HG02943 (cell line): Measurements from ENCODE around the gene GDPD5.

Experiments
- ATAC-seq: cut with Tn5 transposase; IDR thresholded peaks from one replicate; pipeline ENCODE4 v1.9.1; 2021; ENCODE audit warnings: mild to moderate bottlenecking, low read depth, moderate library complexity; ENCODE audit not compliant: unreplicated experiment

GDPD5 gene

DNA sequence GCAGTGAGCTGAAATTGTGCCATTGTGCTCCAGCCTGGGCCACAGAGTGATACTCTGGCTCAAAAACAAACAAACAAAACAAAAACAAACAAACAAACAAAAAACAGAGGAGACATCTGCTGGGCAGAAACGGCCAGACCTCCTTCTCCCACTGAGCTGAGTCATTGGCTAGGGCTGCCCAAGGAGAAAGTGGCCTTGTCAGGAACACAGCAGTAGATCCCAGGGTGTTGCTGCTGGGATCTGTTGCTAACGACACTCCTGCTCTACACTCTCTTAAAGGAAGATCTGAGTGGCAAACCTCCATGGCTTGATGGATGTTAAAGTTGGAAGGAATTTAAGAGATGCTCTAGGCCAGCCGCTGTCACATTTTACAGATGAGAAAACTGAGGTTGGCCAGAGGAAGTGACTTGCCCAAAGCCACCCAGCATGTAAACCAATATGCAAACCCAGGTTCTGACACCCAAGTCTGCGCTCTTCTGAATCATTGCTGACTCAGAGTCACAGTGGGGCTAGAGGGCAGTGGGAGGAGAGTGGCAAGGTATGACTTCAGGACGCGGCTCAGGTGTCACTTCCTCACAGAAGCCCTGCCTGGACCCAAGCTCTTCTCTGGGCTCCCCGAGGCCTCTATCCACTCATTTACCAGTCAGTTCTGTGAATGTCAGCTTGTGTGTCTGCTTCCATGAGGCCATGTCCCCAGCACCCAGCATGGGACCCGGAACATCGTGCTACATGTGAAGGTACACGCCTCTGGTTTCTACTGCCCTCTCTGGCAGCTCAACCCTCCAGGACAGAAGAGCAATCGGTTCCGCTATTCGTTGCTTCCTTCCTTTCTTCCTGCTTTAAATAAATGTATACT lies 11.3 kb upstream of the GDPD5 start:
- peak; percentile 68 for ATAC-seq

DNA sequence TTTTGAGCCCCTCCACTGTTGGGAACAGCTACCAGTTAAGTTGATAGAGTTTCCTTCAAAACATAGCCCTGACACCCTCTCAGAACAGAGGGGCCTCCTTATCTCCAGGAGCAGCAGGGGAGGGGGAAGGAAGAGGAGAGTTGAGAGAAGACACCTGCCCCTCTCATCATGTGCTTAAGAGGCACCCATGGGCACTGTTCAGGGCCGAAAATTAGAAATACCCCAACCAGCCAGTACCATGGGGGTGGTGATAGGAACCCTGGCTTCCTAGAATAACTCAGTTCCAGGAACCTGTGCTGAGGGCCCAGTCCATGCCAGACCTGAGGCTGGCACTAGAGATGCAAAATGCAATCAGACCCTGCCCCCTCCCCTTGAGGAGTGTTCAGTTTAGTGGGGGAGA lies 9.3 kb upstream of the GDPD5 start:
- ATAC-seq: no peak

- no peak for ATAC-seq
These were observed 8.7 kb upstream of the GDPD5 start for GRCh38 chr11:75534259-75535069.

DNA sequence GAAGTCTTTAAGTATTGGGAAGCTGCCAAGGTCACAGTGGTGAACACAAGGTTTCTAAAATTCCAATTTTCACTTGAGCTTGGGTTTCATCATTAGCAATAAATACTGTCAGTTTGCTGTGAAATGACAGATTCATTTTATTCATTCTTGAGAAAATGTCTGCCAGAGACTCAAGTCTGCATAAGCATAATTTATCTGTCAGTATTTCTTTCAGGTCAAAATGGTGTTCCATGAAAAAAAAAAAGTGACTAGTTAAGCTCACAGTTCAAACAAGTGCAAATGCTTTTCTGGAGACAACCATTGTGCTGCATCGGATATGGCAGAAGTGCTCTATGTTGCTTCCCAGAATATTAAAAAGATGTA lies 8.1 kb upstream of the GDPD5 start:
- no peak for ATAC-seq

GRCh38 chr11:75532200-75533048 lies 6.7 kb upstream of the GDPD5 start:
- ATAC-seq: no peak

- ATAC-seq: no peak
These were observed 5.6 kb upstream of the GDPD5 start for GRCh38 chr11:75531325-75531724.

- no peak for ATAC-seq
These were observed 4.8 kb upstream of the GDPD5 start for GRCh38 chr11:75530577-75530976.

DNA sequence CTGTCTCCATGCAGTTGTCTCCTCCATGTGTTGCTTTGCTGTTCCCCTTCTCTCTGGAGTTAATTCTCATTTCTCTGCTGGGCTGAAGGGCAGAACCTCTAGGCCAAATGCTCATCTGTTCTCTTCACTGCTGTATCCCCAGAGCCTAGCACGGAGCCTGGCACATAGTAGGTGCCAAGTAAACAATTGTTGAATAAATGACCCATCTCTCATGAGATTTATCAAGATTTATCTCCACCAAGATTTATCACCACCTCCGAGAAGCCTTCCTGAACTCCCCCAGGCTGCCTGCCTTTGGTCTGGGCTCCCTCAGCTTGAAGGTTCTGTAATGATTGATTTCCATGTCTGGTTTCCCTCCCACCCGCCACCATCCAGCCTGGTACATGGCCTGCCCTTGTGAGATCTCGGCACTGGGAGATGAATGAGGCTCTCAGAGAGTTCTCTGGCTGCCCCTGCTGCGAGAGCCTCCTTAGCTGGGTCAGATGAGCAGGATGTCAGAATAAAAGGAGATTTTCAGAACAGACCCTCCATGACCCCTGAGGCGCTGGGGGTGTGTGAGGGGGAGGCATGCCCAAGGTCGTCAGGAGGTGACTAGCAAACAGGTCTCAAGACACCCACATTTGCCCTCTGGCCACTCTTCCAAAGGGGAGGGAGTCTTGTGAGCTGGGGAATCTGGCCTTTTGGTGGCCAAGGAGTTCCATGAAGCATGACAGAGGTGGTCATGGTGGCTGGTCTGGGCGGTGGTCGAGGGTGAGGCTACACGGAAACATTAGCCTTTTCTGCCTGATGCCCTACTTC lies 2.4 kb upstream of the GDPD5 start:
- ATAC-seq: no peak

DNA sequence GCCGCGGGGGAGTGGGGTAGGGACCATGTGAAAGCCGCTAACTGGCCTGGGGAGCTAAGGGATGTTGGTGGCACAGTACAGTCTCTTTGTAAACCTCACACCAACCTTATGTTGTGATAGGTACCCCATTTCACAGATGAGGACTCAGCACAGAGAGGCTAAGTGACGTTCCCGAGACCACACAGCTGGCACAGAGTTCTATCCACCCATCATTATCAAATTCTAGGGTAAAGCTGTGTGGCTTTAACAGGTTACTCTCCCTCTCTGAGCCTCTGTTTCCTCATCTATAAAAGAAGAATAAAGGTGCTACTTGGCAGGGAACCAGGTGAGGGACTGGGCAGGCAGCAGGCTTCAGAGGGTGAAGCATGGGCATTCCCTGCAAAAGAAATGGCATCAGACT lies 1.4 kb upstream of the GDPD5 start:
- no peak for ATAC-seq

DNA sequence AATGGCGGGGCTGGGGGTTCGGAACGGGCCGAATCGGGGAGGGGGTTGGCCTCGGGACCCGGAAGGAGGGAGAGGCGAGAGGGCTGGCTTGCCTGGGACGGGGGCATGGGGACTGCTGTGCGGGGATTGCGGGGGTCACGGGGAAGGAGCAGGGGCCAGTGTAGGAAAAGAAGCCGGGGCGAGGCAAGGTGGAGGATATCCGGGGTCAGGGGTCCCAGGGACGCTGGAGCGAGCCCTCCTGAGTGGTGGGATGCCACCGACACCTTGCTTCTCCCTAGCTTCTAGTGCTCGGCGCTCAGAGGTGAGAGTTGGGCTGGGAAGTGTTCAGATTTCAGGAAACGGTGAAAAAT lies 426 bp upstream of the GDPD5 start:
- ATAC-seq: no peak

- no peak for ATAC-seq
These were observed 892 bp downstream of the GDPD5 start for GRCh38 chr11:75524665-75525432.

- no peak for ATAC-seq
These were observed 1.7 kb downstream of the GDPD5 start for GRCh38 chr11:75523811-75524664.

DNA sequence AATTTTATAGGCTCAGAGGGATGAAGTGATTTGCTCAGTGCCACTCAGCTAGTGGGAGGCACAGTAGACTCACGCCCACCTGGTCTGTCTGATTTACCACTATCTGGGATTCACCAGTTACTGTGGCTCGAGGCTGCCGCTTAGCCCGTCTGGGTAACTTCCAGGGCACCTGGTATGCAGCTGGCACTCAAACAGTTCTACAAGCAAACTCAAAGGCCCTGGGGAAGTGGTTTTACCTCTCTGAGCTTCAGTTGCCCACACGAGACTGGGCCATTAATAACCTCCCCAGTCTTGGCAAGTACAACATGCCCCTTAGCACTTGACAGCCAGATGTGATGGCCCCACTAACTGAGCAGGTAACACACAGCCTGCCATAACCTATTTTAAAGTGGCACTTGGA lies 2.6 kb downstream of the GDPD5 start:
- ATAC-seq: no peak

DNA sequence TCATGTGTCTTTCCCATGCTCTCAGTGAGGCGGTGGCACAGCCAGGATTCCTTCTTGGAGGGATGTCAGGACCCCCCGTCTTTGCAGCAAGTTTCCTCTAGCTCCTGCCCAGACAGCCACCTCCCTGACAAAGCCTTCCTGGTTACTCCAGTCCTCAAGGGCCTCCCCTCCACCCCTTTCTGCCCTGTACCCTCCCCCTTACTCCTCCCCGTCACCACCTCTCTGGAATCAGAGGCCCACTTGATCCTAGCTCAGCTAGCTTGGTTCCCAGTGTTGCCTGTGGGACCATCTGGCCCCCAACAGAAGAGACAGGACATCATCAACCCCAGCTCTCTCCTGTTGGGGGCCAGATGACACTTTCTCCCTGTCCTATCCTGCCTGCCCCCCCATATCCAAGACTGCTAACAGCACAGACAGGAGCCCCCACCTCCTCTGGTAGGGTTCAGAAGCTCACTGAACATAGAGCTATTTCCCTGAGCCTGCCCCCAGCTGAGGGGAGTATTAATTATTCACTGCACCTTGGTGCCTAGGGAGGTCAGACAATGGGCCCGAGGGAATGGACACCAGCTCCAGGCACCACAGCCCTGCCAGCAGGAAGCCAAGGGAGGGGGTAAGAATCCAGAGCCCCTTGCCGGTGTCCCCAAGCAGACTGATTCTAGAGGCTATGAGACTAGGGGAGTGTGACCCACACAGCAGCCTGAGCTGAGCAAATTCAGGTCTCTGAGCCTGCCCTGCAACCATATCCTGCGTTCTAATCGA lies 3.3 kb downstream of the GDPD5 start:
- ATAC-seq: no peak

- ATAC-seq: no peak
These were observed 5.1 kb downstream of the GDPD5 start for GRCh38 chr11:75520688-75521087.

DNA sequence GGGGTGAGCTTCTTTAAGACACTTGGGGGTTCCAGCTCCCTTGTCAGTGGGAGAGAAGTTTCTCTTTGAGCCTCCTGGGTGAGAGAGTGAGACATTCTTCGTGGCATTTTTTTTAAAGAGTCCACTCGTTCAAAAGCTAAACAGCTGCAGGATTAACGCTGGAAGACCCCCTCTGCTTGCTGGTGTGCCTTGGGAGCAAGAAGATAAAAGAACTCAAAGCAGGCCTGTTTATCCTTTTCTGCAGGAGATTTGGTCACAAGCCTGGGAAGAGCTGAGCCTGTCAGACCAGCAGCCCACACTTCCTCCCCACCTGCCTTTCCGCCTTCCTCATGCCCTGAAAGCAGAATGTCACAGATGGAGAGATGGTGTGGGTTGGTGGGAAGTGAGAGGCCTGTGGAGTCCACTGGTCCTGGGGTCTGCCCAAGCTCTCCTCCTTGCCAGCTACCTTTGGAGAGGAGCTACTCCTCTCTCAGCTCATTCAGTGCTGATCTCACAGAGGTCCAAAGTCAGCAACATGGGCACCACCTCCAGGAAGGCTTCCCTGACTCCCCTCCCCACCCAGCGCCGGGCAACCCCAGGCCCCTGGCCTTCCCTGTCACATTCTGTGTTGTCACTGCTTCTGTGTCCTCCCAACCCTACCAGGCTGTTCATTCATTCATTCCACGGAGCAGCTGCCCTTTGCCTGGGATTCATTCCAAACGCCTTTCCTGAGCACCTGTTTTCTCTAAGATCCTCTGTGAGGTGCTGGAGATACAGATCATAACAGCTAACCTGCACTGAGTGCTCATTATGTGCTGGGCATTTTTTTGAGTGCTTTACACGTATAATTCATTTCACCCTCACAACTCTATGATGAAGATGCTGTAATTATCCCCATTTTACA lies 6.7 kb downstream of the GDPD5 start:
- no peak for ATAC-seq

DNA sequence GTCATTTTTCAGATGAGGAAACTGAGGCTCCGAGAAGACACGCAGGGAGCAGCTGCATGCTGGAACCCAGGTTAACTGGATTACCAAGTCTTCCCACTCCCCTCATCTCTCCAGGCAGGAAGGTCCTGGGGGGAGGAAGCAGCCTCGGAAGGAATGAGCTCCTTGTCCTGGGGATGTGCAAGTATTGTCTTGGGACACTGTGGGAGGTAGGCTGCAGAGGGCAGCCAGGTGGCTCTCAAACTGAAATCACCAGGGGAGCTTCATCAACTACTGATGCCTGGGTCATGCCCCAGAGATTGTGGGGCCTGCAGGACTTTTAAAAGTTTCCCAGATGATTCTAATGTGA lies 7.6 kb downstream of the GDPD5 start:
- no peak for ATAC-seq
